ENCODE data around the gene ELK1.

DNA sequence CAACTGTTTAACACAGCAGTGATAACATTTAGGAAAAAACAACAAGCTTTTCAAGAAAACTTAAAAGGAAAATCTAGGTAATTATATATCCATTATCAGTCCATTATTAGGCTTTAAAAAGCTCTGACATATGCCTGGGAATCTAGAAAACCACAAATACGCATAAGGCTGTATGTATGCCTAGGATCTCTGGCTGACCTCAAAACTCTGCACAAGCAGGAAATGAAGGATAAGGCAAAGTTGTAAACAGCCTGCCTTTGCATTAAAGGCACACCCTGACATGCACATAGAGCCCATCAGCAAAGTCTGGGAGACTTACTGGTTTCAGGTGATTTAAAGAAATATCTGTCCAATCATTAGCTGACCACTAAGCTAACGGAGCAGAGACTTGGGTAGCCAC, 54.1 kb downstream of the ELK1 start:
- TF ChIP-seq, protein P1, sequence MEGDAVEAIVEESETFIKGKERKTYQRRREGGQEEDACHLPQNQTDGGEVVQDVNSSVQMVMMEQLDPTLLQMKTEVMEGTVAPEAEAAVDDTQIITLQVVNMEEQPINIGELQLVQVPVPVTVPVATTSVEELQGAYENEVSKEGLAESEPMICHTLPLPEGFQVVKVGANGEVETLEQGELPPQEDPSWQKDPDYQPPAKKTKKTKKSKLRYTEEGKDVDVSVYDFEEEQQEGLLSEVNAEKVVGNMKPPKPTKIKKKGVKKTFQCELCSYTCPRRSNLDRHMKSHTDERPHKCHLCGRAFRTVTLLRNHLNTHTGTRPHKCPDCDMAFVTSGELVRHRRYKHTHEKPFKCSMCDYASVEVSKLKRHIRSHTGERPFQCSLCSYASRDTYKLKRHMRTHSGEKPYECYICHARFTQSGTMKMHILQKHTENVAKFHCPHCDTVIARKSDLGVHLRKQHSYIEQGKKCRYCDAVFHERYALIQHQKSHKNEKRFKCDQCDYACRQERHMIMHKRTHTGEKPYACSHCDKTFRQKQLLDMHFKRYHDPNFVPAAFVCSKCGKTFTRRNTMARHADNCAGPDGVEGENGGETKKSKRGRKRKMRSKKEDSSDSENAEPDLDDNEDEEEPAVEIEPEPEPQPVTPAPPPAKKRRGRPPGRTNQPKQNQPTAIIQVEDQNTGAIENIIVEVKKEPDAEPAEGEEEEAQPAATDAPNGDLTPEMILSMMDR (IDR thresholded peaks at IDR 0.05) = no peak
- no peak for TF ChIP-seq POLR2A (IDR thresholded peaks at IDR 0.05)
